Measurements from ENCODE around the gene USH2A. TPM values are rescaled to one million over a fixed set of nuclear protein-coding genes. Genes with fewer than 3 reads are reported as not detected.

The USH2A gene
- polyA plus RNA-seq, 1 donor from 2014 or later = 0.17 TPM

DNA sequence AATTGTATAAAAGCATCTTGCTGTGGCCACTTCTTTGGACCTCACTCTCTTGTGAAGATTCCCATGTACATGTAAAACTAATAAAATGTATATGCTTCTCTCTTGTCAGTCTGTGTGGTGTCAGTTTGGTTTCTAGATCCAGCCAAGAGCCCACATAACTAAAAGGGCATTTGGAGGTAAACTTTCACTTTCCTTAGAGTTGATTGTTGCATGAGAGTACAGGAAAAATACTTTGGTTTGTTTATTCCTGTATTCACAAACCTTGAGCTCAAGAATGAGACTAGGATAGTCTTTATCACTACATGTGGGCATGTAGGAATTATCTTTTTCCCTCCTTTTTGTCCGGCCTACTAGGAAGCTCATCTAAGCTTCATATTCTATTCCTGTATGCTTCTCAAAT lies 805.3 kb downstream of the USH2A start:
- peaks cover 18% of the 10 kb centered on the region for H3K36me3 ChIP-seq (ENCODE audit: insufficient read depth, low read length)
- no peak overlapping the region for H2AFZ ChIP-seq (ENCODE audit: low read depth, low read length)
- no peaks in the 10 kb centered on the region for H3K9me2 ChIP-seq (ENCODE audit: insufficient read depth, low read length)
- no peak overlapping the region for H3K4me3 ChIP-seq (ENCODE audit: low read length)
- no peak overlapping the region for H3K27ac ChIP-seq (ENCODE audit: low read length)
- TF ChIP-seq SMC3 (conservative IDR thresholded peaks at IDR 0.05; ENCODE audit: poor library complexity) = no peak
- no peak for TF ChIP-seq TAF1 (IDR thresholded peaks at IDR 0.05; ENCODE audit: low read depth)
- no peak for TF ChIP-seq EP300 (conservative IDR thresholded peaks at IDR 0.05; ENCODE audit: poor library complexity, severe bottlenecking)
- TF ChIP-seq, protein P1, sequence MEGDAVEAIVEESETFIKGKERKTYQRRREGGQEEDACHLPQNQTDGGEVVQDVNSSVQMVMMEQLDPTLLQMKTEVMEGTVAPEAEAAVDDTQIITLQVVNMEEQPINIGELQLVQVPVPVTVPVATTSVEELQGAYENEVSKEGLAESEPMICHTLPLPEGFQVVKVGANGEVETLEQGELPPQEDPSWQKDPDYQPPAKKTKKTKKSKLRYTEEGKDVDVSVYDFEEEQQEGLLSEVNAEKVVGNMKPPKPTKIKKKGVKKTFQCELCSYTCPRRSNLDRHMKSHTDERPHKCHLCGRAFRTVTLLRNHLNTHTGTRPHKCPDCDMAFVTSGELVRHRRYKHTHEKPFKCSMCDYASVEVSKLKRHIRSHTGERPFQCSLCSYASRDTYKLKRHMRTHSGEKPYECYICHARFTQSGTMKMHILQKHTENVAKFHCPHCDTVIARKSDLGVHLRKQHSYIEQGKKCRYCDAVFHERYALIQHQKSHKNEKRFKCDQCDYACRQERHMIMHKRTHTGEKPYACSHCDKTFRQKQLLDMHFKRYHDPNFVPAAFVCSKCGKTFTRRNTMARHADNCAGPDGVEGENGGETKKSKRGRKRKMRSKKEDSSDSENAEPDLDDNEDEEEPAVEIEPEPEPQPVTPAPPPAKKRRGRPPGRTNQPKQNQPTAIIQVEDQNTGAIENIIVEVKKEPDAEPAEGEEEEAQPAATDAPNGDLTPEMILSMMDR (IDR thresholded peaks at IDR 0.05; ENCODE audit: poor library complexity, severe bottlenecking) = no peak
- TF ChIP-seq POLR2AphosphoS5 (IDR thresholded peaks at IDR 0.05) = no peak
- TF ChIP-seq EZH2 (IDR thresholded peaks at IDR 0.05; ENCODE audit: borderline replicate concordance, insufficient read depth, low read length, poor library complexity, severe bottlenecking) = no peak
- no peaks in the 10 kb centered on the region for H3K27me3 ChIP-seq (ENCODE audit: insufficient read depth, low read depth, low read length)
- no peaks in the 10 kb centered on the region for H3F3A ChIP-seq (ENCODE audit: insufficient read depth, low read length, poor library complexity, severe bottlenecking)
- no peak overlapping the region for H3K4me2 ChIP-seq (ENCODE audit: low read length)
- no peak overlapping the region for H3K9ac ChIP-seq (ENCODE audit: low read length)
- H3K79me2 ChIP-seq (replicated peaks; ENCODE audit: insufficient read depth, low read length) = no peaks in the 10 kb centered on the region
- no peaks in the 10 kb centered on the region for H4K20me1 ChIP-seq (ENCODE audit: insufficient read depth)
- H3K9me3 ChIP-seq (ENCODE audit: low read length) = no peaks in the 10 kb centered on the region

DNA sequence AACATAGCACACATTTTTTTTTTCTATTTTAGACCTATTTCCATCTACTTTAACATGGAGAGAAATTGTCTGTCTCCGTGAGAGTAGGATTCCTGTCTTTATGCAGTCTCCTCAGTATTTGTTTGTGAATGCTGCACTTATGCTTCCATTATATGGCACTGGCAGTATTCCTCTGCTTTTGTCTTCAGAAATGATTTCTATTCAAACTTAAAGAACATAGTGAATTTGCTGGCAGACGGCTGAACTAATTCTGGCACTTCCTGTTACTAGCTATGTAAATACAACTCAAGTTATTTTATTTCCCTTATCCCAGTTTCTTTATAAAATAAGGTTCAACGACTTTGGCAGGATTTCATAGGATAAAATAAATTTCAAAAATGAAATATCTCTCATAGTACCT lies 810.9 kb downstream of the USH2A start:
- Histone ChIP-seq H3K9ac (ENCODE audit: low read length) (no peak overlapping the region), H3K36me3 (ENCODE audit: insufficient read depth, low read length) (peaks cover 17% of the 10 kb centered on the region), H3K27ac (ENCODE audit: low read length) (no peak overlapping the region), H3K27me3 (ENCODE audit: insufficient read depth, low read depth, low read length) (no peaks in the 10 kb centered on the region), H4K20me1 (ENCODE audit: insufficient read depth) (no peaks in the 10 kb centered on the region), H3K4me2 (ENCODE audit: low read length) (no peak overlapping the region), H3K9me3 (ENCODE audit: low read length) (no peaks in the 10 kb centered on the region), H3K79me2 (replicated peaks; ENCODE audit: insufficient read depth, low read length) (no peaks in the 10 kb centered on the region), H3K9me2 (ENCODE audit: insufficient read depth, low read length) (no peaks in the 10 kb centered on the region), H3F3A (ENCODE audit: insufficient read depth, low read length, poor library complexity, severe bottlenecking) (no peaks in the 10 kb centered on the region), H2AFZ (ENCODE audit: low read depth, low read length) (no peak overlapping the region), H3K4me3 (ENCODE audit: low read length) (no peak overlapping the region)
- TF ChIP-seq SMC3 (conservative IDR thresholded peaks at IDR 0.05; ENCODE audit: poor library complexity) (no peak), MXI1 (conservative IDR thresholded peaks at IDR 0.05; ENCODE audit: poor library complexity, severe bottlenecking) (no peak), EZH2 (IDR thresholded peaks at IDR 0.05; ENCODE audit: borderline replicate concordance, insufficient read depth, low read length, poor library complexity, severe bottlenecking) (no peak), RAD21 (conservative IDR thresholded peaks at IDR 0.05) (no peak), EP300 (conservative IDR thresholded peaks at IDR 0.05; ENCODE audit: poor library complexity, severe bottlenecking) (no peak), POLR2AphosphoS5 (IDR thresholded peaks at IDR 0.05) (no peak), TAF1 (IDR thresholded peaks at IDR 0.05; ENCODE audit: low read depth) (no peak)
- TF ChIP-seq, protein P1 (IDR thresholded peaks at IDR 0.05; ENCODE audit: poor library complexity, severe bottlenecking) = no peak
- TF ChIP-seq, protein P2, sequence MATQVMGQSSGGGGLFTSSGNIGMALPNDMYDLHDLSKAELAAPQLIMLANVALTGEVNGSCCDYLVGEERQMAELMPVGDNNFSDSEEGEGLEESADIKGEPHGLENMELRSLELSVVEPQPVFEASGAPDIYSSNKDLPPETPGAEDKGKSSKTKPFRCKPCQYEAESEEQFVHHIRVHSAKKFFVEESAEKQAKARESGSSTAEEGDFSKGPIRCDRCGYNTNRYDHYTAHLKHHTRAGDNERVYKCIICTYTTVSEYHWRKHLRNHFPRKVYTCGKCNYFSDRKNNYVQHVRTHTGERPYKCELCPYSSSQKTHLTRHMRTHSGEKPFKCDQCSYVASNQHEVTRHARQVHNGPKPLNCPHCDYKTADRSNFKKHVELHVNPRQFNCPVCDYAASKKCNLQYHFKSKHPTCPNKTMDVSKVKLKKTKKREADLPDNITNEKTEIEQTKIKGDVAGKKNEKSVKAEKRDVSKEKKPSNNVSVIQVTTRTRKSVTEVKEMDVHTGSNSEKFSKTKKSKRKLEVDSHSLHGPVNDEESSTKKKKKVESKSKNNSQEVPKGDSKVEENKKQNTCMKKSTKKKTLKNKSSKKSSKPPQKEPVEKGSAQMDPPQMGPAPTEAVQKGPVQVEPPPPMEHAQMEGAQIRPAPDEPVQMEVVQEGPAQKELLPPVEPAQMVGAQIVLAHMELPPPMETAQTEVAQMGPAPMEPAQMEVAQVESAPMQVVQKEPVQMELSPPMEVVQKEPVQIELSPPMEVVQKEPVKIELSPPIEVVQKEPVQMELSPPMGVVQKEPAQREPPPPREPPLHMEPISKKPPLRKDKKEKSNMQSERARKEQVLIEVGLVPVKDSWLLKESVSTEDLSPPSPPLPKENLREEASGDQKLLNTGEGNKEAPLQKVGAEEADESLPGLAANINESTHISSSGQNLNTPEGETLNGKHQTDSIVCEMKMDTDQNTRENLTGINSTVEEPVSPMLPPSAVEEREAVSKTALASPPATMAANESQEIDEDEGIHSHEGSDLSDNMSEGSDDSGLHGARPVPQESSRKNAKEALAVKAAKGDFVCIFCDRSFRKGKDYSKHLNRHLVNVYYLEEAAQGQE (IDR thresholded peaks at IDR 0.05; ENCODE audit: borderline replicate concordance) = no peak
